ENCODE data around the gene SEC24B. TPM values are rescaled to one million over a fixed set of nuclear protein-coding genes. Genes with fewer than 3 reads are reported as not detected.

The SEC24B gene
- total and polyA plus RNA-seq, 2 donors (not counting 3 experiments of a cell fraction or from before 2014, with no cell fraction given), result 35.9 to 46.2 TPM

GRCh38 chr4:109390115-109390768, 43.4 kb upstream of the SEC24B start:
- Histone ChIP-seq H3K27me3 (ENCODE audit: control insufficient read depth in 2 of 2, insufficient read depth in 2 of 2, low read length in 2 of 2) (no peaks in the 10 kb centered on the region), H3K9me1 (replicated peaks; ENCODE audit: control insufficient read depth, extremely low read depth, insufficient read depth, low read length) (no peaks in the 10 kb centered on the region), H3K36me3 (ENCODE audit: control insufficient read depth in 2 of 2, extremely low read depth in 1 of 2, insufficient read depth in 2 of 2, low read length in 2 of 2) (no peaks in the 10 kb centered on the region), H3K27ac (ENCODE audit: insufficient read depth, low read depth, low read length) (no peak overlapping the region), H3K9ac (replicated peaks; ENCODE audit: extremely low read depth, insufficient read depth, low read length) (no peak overlapping the region), H3K9me3 (replicated peaks; ENCODE audit: control insufficient read depth, insufficient read depth, low read length) (no peaks in the 10 kb centered on the region), H3K4me3 (replicated peaks in 1 of 3; ENCODE audit: insufficient read depth in 1 of 3, low read depth in 1 of 3, low read length in 3 of 3) (no peak overlapping the region), H4K20me1 (replicated peaks; ENCODE audit: control insufficient read depth, extremely low read depth, insufficient read depth, low read length) (no peaks in the 10 kb centered on the region), H3K4me2 (ENCODE audit: insufficient read depth, low read length) (no peak overlapping the region), H3K4me1 (ENCODE audit: control insufficient read depth, extremely low read depth, insufficient read depth, low read length) (no peaks in the 10 kb centered on the region), H3K79me2 (ENCODE audit: control insufficient read depth, insufficient read depth, low read length) (no peaks in the 10 kb centered on the region), H2AFZ (ENCODE audit: low read depth, low read length) (no peak overlapping the region)
- dilution Hi-C loops (cut with MboI; ENCODE audit: extremely low pct_ligation_motif_present, low sequenced_read_pairs) (no loop called here), intact Hi-C loops (cut with micrococcal nuclease) (no loop called here)
- FAIRE-seq (peak; percentile 18), DNase-seq (ENCODE audit: low read depth, low spot score) (no peak)
- no TSS peak for BruUV-seq (replicated peaks)
- POLR2A ChIA-PET, result no interaction called here
- CTCF ChIA-PET, result no interaction called here
- TF ChIP-seq EZH2 (IDR thresholded peaks at IDR 0.05; ENCODE audit: borderline replicate concordance, low read depth, low read length, severe bottlenecking) (no peak), MYC (IDR thresholded peaks at IDR 0.05; ENCODE audit: low read depth, low read length) (no peak), FOS (IDR thresholded peaks at IDR 0.05; ENCODE audit: borderline replicate concordance, insufficient read depth, low read length) (no peak), JUN (IDR thresholded peaks at IDR 0.05; ENCODE audit: borderline replicate concordance, insufficient read depth, insufficient read length, low read depth) (no peak), POLR2AphosphoS5 (IDR thresholded peaks at IDR 0.05; ENCODE audit: insufficient read depth, low read depth, low read length) (no peak), GATA2 (IDR thresholded peaks at IDR 0.05; ENCODE audit: insufficient read depth, insufficient read length, low read depth, low read length) (no peak), POLR2A (IDR thresholded peaks at IDR 0.05; ENCODE audit: low read depth, low read length) (no peak)
- TF ChIP-seq, protein P1, sequence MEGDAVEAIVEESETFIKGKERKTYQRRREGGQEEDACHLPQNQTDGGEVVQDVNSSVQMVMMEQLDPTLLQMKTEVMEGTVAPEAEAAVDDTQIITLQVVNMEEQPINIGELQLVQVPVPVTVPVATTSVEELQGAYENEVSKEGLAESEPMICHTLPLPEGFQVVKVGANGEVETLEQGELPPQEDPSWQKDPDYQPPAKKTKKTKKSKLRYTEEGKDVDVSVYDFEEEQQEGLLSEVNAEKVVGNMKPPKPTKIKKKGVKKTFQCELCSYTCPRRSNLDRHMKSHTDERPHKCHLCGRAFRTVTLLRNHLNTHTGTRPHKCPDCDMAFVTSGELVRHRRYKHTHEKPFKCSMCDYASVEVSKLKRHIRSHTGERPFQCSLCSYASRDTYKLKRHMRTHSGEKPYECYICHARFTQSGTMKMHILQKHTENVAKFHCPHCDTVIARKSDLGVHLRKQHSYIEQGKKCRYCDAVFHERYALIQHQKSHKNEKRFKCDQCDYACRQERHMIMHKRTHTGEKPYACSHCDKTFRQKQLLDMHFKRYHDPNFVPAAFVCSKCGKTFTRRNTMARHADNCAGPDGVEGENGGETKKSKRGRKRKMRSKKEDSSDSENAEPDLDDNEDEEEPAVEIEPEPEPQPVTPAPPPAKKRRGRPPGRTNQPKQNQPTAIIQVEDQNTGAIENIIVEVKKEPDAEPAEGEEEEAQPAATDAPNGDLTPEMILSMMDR (IDR thresholded peaks at IDR 0.05; ENCODE audit: extremely low read depth in 1 of 2, insufficient read depth in 1 of 2, low read depth in 1 of 2, low read length in 2 of 2), result no peak
- TF ChIP-seq, protein P2, sequence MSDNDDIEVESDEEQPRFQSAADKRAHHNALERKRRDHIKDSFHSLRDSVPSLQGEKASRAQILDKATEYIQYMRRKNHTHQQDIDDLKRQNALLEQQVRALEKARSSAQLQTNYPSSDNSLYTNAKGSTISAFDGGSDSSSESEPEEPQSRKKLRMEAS (IDR thresholded peaks at IDR 0.05; ENCODE audit: insufficient read depth, insufficient read length), result no peak
